B cell (primary cell): ENCODE measurements around the gene CEP290. TPM values are rescaled to one million over a fixed set of nuclear protein-coding genes. Genes with fewer than 3 reads are reported as not detected.
A peak's percentile ranks its signal among the peaks of the same experiment; 100 is the strongest.

ENCODE experiments used
- ATAC-seq: fragments of 200-7000 bp; cut with Tn5 transposase; one replicate; pipeline ENCODE4 v1.10.0; 2021; ENCODE audit warnings: low read depth, mild to moderate bottlenecking, moderate number of reproducible peaks, moderate library complexity
- CTCF ChIA-PET: fragments of 350-600 bp; sonication (Branson Sonifier 250); formaldehyde crosslinking; loops from one replicate; lab custom pipeline; 2021; ENCODE audit warnings: antibody characterized with exemption, inconsistent platforms; lab: Charles Lee
- POLR2A ChIA-PET: fragments of 350-600 bp; sonication (Branson Sonifier 250); formaldehyde crosslinking; loops from one replicate; lab custom pipeline; 2021; ENCODE audit warnings: antibody characterized with exemption; lab: Charles Lee
- DNase-seq: peaks from one replicate; pipeline ENCODE4 v3.0.0; 2013
- H2AFZ ChIP-seq: 2 replicates; pipeline ENCODE4 v1.6.1; 2012; ENCODE audit warnings: mild to moderate bottlenecking, low read depth, low read length; ENCODE audit not compliant: insufficient read depth, poor library complexity, severe bottlenecking
- H3K27ac ChIP-seq, 2 donors: 1 replicate in 1 of 2; 2 replicates in 1 of 2; pipeline ENCODE4 v1.5.1; 2012 to 2013; ENCODE audit warnings: low read length in 2 of 2, mild to moderate bottlenecking in 2 of 2, moderate library complexity in 1 of 2
- H3K27me3 ChIP-seq, 4 experiments: fragments of 200-600 bp in 1 of 4; sonication (generic) in 1 of 4; replicated peaks in 1 of 4; 1 replicate in 2 of 4; 2 replicates in 2 of 4; pipeline versions ENCODE4 v1.6.1 to v1.7.0; 2013 to 2016; ENCODE audit warnings: low read length in 3 of 4, mild to moderate bottlenecking in 2 of 4, mixed read lengths in 1 of 4, moderate library complexity in 1 of 4; ENCODE audit not compliant: insufficient read depth in 4 of 4, control insufficient read depth in 3 of 4; ENCODE audit errors: control extremely low read depth in 1 of 4
- H3K36me3 ChIP-seq, 2 experiments: replicated peaks in 1 of 2; 1 replicate in 1 of 2; 2 replicates in 1 of 2; pipeline versions ENCODE4 v1.6.1 to v1.7.1; 2013; ENCODE audit warnings: low read length in 1 of 2; ENCODE audit not compliant: insufficient read depth in 2 of 2, control insufficient read depth in 1 of 2; ENCODE audit errors: control extremely low read depth in 1 of 2, extremely low read depth in 1 of 2
- H3K4me1 ChIP-seq, 2 donors: fragments of 200-600 bp in 1 of 2; sonication (generic) in 1 of 2; 1 replicate in 1 of 2; 2 replicates in 1 of 2; pipeline versions ENCODE4 v1.5.1 to v1.6.1; 2013 to 2017; ENCODE audit warnings: low read length in 2 of 2; ENCODE audit not compliant: control insufficient read depth in 2 of 2, insufficient read depth in 2 of 2
- H3K4me2 ChIP-seq: replicated peaks from 2 replicates; pipeline ENCODE3; 2012; ENCODE audit warnings: mild to moderate bottlenecking, low read depth, low read length; ENCODE audit not compliant: poor library complexity, severe bottlenecking
- H3K4me3 ChIP-seq, 5 experiments: fragments of 200-600 bp in 1 of 5; sonication (generic) in 1 of 5; 1 replicate in 3 of 5; 2 replicates in 2 of 5; pipeline versions ENCODE4 v1.5.1 to v1.7.0; 2011 to 2016; ENCODE audit warnings: low read length in 4 of 5, mild to moderate bottlenecking in 4 of 5, low read depth in 2 of 5, control low read depth in 1 of 5, moderate library complexity in 1 of 5; ENCODE audit not compliant: insufficient read depth in 1 of 5; ENCODE audit errors: control extremely low read depth in 1 of 5, extremely low read depth in 1 of 5
- H3K79me2 ChIP-seq: fragments of 200-600 bp; sonication (generic); one replicate; pipeline ENCODE4 v1.6.0; 2016; ENCODE audit warnings: low read length; ENCODE audit not compliant: control insufficient read depth, insufficient read depth
- H3K9ac ChIP-seq: fragments of 200-600 bp; sonication (generic); 2 replicates; pipeline ENCODE4 v1.6.1; 2017; ENCODE audit warnings: mild to moderate bottlenecking, low read length, moderate library complexity
- H3K9me3 ChIP-seq, 3 donors: one replicate each; pipeline versions ENCODE4 v1.6.1 to v1.7.1; 2013; ENCODE audit warnings: low read length in 2 of 3; ENCODE audit not compliant: control insufficient read depth in 2 of 3, insufficient read depth in 1 of 3; ENCODE audit errors: control extremely low read depth in 1 of 3
- H4K20me1 ChIP-seq: 2 replicates; pipeline ENCODE4 v1.6.0; 2012; ENCODE audit warnings: mild to moderate bottlenecking, low read length; ENCODE audit not compliant: insufficient read depth, control insufficient read depth, poor library complexity, severe bottlenecking
- H3K27ac Mint-ChIP-seq: one replicate; pipeline ENCODE4 v1.8.0; 2021; ENCODE audit warnings: mixed read lengths
- H3K27me3 Mint-ChIP-seq: one replicate; pipeline ENCODE4 v1.8.0; 2021; ENCODE audit warnings: mixed read lengths
- H3K4me1 Mint-ChIP-seq: one replicate; pipeline ENCODE4 v1.8.0; 2021; ENCODE audit warnings: mixed read lengths
- H3K4me3 Mint-ChIP-seq: one replicate; pipeline ENCODE4 v1.8.0; 2021; ENCODE audit warnings: mixed read lengths
- H3K9me3 Mint-ChIP-seq: one replicate; pipeline ENCODE4 v1.8.0; 2022; ENCODE audit warnings: mixed read lengths; ENCODE audit not compliant: insufficient read depth
- CTCF ChIP-seq: fragments of 200-600 bp; IDR thresholded peaks from one replicate; pipeline ENCODE4 v1.8.0; 2022; ENCODE audit warnings: antibody characterized with exemption, mild to moderate bottlenecking
- EZH2 ChIP-seq: IDR thresholded peaks from 2 replicates; pipeline ENCODE4 v1.6.1; 2012; ENCODE audit warnings: borderline replicate concordance, low read depth, mild to moderate bottlenecking, moderate library complexity, low read length; ENCODE audit not compliant: insufficient read depth, poor library complexity, severe bottlenecking
- WGBS: methylation state at CpG from one replicate; pipeline ENCODE4 v1.1.5; 2013; ENCODE audit warnings: missing lambda C conversion rate; ENCODE audit not compliant: insufficient coverage; 5-methylcytosine and 5-hydroxymethylcytosine counted together
- intact Hi-C: fragments of 100-400 bp; cut with micrococcal nuclease; formaldehyde crosslinking; loops from one replicate; pipeline ENCODE4 v1.10.0; 2022
- polyA plus RNA-seq: library from polyadenylated mRNA; depleted of rRNA; stranded (reverse); fragments of >200 nt; gene quantifications from 2 replicates; pipeline ENCODE4 v1.2.3, GENCODE V29; 2012
- total RNA-seq, 2 donors: library from RNA; stranded (reverse); fragments of 120-200 nt in 1 of 2; gene quantifications; 1 replicate in 1 of 2; 2 replicates in 1 of 2; pipeline versions ENCODE4 v1.2.3 to v1.2.4, GENCODE V29; 2013 to 2022

CEP290 gene
- total and polyA plus RNA-seq, 2 donors (not counting 1 experiment from before 2014, with no cell fraction given), result 2.6 to 27.3 TPM

GRCh38 chr12:88063375-88063774, 78.5 kb downstream of the CEP290 start:
- ChIA-PET CTCF (no interaction called here), POLR2A (no interaction called here)
- Histone ChIP-seq H3K4me3 (no peak overlapping the region), H4K20me1 (no peaks in the 10 kb centered on the region), H3K4me2 (no peak overlapping the region), H3K79me2 (no peaks in the 10 kb centered on the region), H3K36me3 (peaks cover 2 to 11% of the 10 kb centered on the region in 2 experiments), H3K27ac (no peak overlapping the region), H3K9me3 (no peaks in the 10 kb centered on the region), H3K9ac (no peak overlapping the region), H2AFZ (no peak overlapping the region), H3K4me1 (peaks cover 0 to 3% of the 10 kb centered on the region in 2 donors), H3K27me3 (no peaks in the 10 kb centered on the region)
- Mint-ChIP-seq H3K27ac (no peak overlapping the region), H3K4me3 (no peak overlapping the region), H3K4me1 (peaks cover 13% of the 10 kb centered on the region), H3K9me3 (no peaks in the 10 kb centered on the region), H3K27me3 (no peaks in the 10 kb centered on the region)
- WGBS, result no CpG with 5 or more reads among the region's 2 CpGs
- TF ChIP-seq EZH2 (no peak), CTCF (no peak)
- no peak for DNase-seq
- intact Hi-C loops, result no loop called here
- no peak for ATAC-seq

- Histone ChIP-seq H3K36me3 (peaks cover 0 to 16% of the 10 kb centered on the region in 2 experiments), H3K79me2 (no peaks in the 10 kb centered on the region), H3K4me1 (peaks cover 0 to 3% of the 10 kb centered on the region in 2 donors), H3K4me2 (no peak overlapping the region), H3K27ac (no peak overlapping the region), H3K9me3 (no peaks in the 10 kb centered on the region), H3K4me3 (no peak overlapping the region), H2AFZ (no peak overlapping the region), H3K27me3 (no peaks in the 10 kb centered on the region), H3K9ac (no peak overlapping the region), H4K20me1 (no peaks in the 10 kb centered on the region)
- DNase-seq (peak; percentile 11), ATAC-seq (no peak)
- Mint-ChIP-seq H3K4me1 (peaks cover 13% of the 10 kb centered on the region), H3K27me3 (no peaks in the 10 kb centered on the region), H3K9me3 (no peaks in the 10 kb centered on the region), H3K27ac (no peak overlapping the region), H3K4me3 (no peak overlapping the region)
- CTCF ChIA-PET, result no interaction called here
- POLR2A ChIA-PET, result no interaction called here
- TF ChIP-seq CTCF (no peak), EZH2 (no peak)
- 11% methylated on average over 1 of the region's 1 CpG for WGBS
- intact Hi-C loops, result no loop called here
Measured at GRCh38 chr12:88062474-88062873, 79.4 kb downstream of the CEP290 start.
